ENCODE data around the gene RBCK1.
"Not testable (repeated sequence)": the region's sequence is repeated elsewhere in the genome, so short reads cannot be mapped to it uniquely, and the experiment has no call there.

Gene RBCK1

GRCh38 chr20:407953-408842 lies at the start of gene RBCK1:
TSS of gene RBCK1 (plus strand) at chr20:408299. CDS start at chr20:408758, 459 bp downstream.
- peak; percentile 89 for DNase-seq

GRCh38 chr20:358891-359555 lies 49.1 kb upstream of the RBCK1 start:
- DNase-seq: no peak

GRCh38 chr20:361561-361960 lies 46.5 kb upstream of the RBCK1 start:
- no peak for DNase-seq

- no peak for DNase-seq
Measured at GRCh38 chr20:362271-363254, 45.5 kb upstream of the RBCK1 start.

GRCh38 chr20:363319-364078 lies 44.6 kb upstream of the RBCK1 start:
- DNase-seq: no peak

- DNase-seq: no peak
Measured at GRCh38 chr20:364905-365794, 42.9 kb upstream of the RBCK1 start.

- DNase-seq: no peak
Measured at GRCh38 chr20:366041-366718, 41.9 kb upstream of the RBCK1 start.

- DNase-seq: no peak
Measured at GRCh38 chr20:366719-367485, 41.2 kb upstream of the RBCK1 start.

- DNase-seq: no peak
Measured at GRCh38 chr20:367486-367887, 40.6 kb upstream of the RBCK1 start.

- no peak for DNase-seq
Measured at GRCh38 chr20:368915-369314, 39.2 kb upstream of the RBCK1 start.

- no peak for DNase-seq
Measured at GRCh38 chr20:370151-370600, 37.9 kb upstream of the RBCK1 start.

GRCh38 chr20:370977-371754 lies 36.9 kb upstream of the RBCK1 start:
- DNase-seq: no peak

GRCh38 chr20:371755-372542 lies 36.1 kb upstream of the RBCK1 start:
- DNase-seq: no peak

- DNase-seq: not testable (repeated sequence)
Measured at GRCh38 chr20:372543-373082, 35.5 kb upstream of the RBCK1 start.

GRCh38 chr20:373171-373890 lies 34.8 kb upstream of the RBCK1 start:
- no peak for DNase-seq

- no peak for DNase-seq
Measured at GRCh38 chr20:375265-375889, 32.7 kb upstream of the RBCK1 start.

Data from activated CD4-positive, CD25-positive, alpha-beta regulatory T cell treated with anti-CD3 and anti-CD28 coated beads, Interleukin-2, amount 50 U/mL, for 72 hours (primary cell).